GM12878 (cell line): Measurements from ENCODE around the gene TLE2. TPM values are rescaled to one million over a fixed set of nuclear protein-coding genes. Genes with fewer than 3 reads are reported as not detected.

Source experiments
- ATAC-seq: fragments of 200-7000 bp; cut with Tn5 transposase; 3 replicates; pipeline ENCODE4 v1.9.1; 2020; ENCODE audit warnings: mild to moderate bottlenecking, moderate library complexity
- BruUV-seq: library from RNA; stranded (reverse); fragments of 400-500 nt; replicated peaks from 2 replicates; lab custom pipeline; 2021; lab: Mats Ljungman, UMichigan
- CTCF ChIA-PET: fragments of 300-600 bp; sonication (Branson Sonifier 250); formaldehyde crosslinking; extraction: SDS; loops from one replicate; lab custom pipeline; 2021; ENCODE audit warnings: inconsistent platforms; lab: Yijun Ruan, JAX
- POLR2A ChIA-PET: fragments of 350-600 bp; formaldehyde crosslinking; extraction: SDS; loops from one replicate; lab custom pipeline; 2021; ENCODE audit warnings: inconsistent platforms; lab: Charles Lee
- RAD21 ChIA-PET: fragments of 300-600 bp; sonication (Branson Sonifier 250); formaldehyde crosslinking; loops from one replicate; lab custom pipeline; 2023; ENCODE audit warnings: antibody characterized with exemption; ENCODE audit not compliant: unreplicated experiment; lab: Charles Lee
- SMC1A ChIA-PET: fragments of 300-600 bp; sonication (Branson Sonifier 250); formaldehyde crosslinking; loops from one replicate; lab custom pipeline; 2023; ENCODE audit not compliant: unreplicated experiment, uncharacterized antibody; lab: Charles Lee
- DNase-seq: peaks from one replicate; pipeline ENCODE4 v3.0.0-alpha.2; 2011; ENCODE audit warnings: low read depth, low spot score
- FAIRE-seq: peaks from 3 replicates; lab custom pipeline; 2011; peaks lifted over from hg19 to GRCh38; lab: Jason Lieb, UNC
- H2AFZ ChIP-seq: 2 replicates; pipeline ENCODE4 v1.6.0; 2011; ENCODE audit warnings: low read depth, low read length, control low read depth; ENCODE audit not compliant: control insufficient read depth
- H3K27ac ChIP-seq: 2 replicates; pipeline ENCODE4 v1.5.1; 2011; ENCODE audit warnings: control low read depth; ENCODE audit not compliant: control insufficient read depth, insufficient read depth
- H3K27me3 ChIP-seq, 2 experiments: replicated peaks in 1 of 2; 2 replicates each; pipeline versions ENCODE4 v1.6.0 to v1.6.1; 2011; ENCODE audit warnings: low read length in 1 of 2; ENCODE audit not compliant: control insufficient read depth in 2 of 2, insufficient read depth in 2 of 2
- H3K36me3 ChIP-seq, 2 experiments: 2 replicates each; pipeline ENCODE4 v1.5.1; 2011; ENCODE audit warnings: low read length in 1 of 2; ENCODE audit not compliant: control insufficient read depth in 2 of 2, insufficient read depth in 2 of 2
- H3K4me1 ChIP-seq: 2 replicates; pipeline ENCODE4 v1.6.1; 2011; ENCODE audit warnings: mild to moderate bottlenecking, low read length, moderate library complexity, mixed read lengths; ENCODE audit not compliant: control insufficient read depth, insufficient read depth
- H3K4me2 ChIP-seq: 2 replicates; pipeline ENCODE4 v1.6.0; 2011; ENCODE audit warnings: control low read depth; ENCODE audit not compliant: control insufficient read depth, insufficient read depth
- H3K4me3 ChIP-seq: fragments of 200-600 bp; sonication (generic); 2 replicates; pipeline ENCODE4 v1.5.1; 2016
- H3K79me2 ChIP-seq: 2 replicates; pipeline ENCODE4 v1.6.0; 2011; ENCODE audit warnings: low read length; ENCODE audit not compliant: control insufficient read depth, insufficient read depth
- H3K9ac ChIP-seq: 2 replicates; pipeline ENCODE4 v1.8.0; 2011; ENCODE audit warnings: low read length, control low read depth, mixed read lengths; ENCODE audit not compliant: control insufficient read depth, insufficient read depth
- H3K9me3 ChIP-seq: replicated peaks from 3 replicates; pipeline ENCODE4 v1.5.1; 2011; ENCODE audit warnings: mild to moderate bottlenecking, low read length; ENCODE audit not compliant: control insufficient read depth, insufficient read depth
- H4K20me1 ChIP-seq: 2 replicates; pipeline ENCODE4 v1.6.0; 2011; ENCODE audit not compliant: control insufficient read depth, insufficient read depth
- BCLAF1 ChIP-seq: fragments of 450-650 bp; IDR thresholded peaks from 2 replicates; pipeline ENCODE4 v1.6.1; 2017; ENCODE audit warnings: antibody characterized with exemption, mild to moderate bottlenecking, moderate library complexity
- CBFB ChIP-seq: IDR thresholded peaks from 2 replicates; pipeline ENCODE4 v1.6.1; 2016; ENCODE audit warnings: antibody characterized with exemption, low read depth
- FOS ChIP-seq: IDR thresholded peaks from 3 replicates; pipeline ENCODE4 v1.6.1; 2011; ENCODE audit warnings: borderline replicate concordance; ENCODE audit not compliant: insufficient read length; ENCODE audit errors: extremely low read depth
- FOXM1 ChIP-seq: IDR thresholded peaks from 2 replicates; pipeline ENCODE4 v1.6.1; 2012; ENCODE audit warnings: low read depth, mild to moderate bottlenecking, inconsistent platforms, low read length, moderate library complexity
- IRF3 ChIP-seq: fragments of 450-650 bp; IDR thresholded peaks from 2 replicates; pipeline ENCODE4 v1.6.1; 2014; ENCODE audit warnings: mild to moderate bottlenecking
- NR2F1 ChIP-seq: fragments of 450-650 bp; conservative IDR thresholded peaks from 2 replicates; pipeline ENCODE4 v1.6.1; 2017; ENCODE audit warnings: mild to moderate bottlenecking
- PRDM15 ChIP-seq: fragments of 450-650 bp; formaldehyde crosslinking; IDR thresholded peaks from 2 replicates; pipeline ENCODE4 v1.4.0; 2020; ENCODE audit warnings: mild to moderate bottlenecking, moderate library complexity
- RELA ChIP-seq: fragments of 450-650 bp; IDR thresholded peaks from 2 replicates; pipeline ENCODE4 v1.8.0; 2014; ENCODE audit warnings: borderline replicate concordance; ENCODE audit not compliant: partially characterized antibody
- SPI1 ChIP-seq: IDR thresholded peaks from 2 replicates; pipeline ENCODE4 v1.6.1; 2011; ENCODE audit warnings: low read depth, mild to moderate bottlenecking, low read length, moderate library complexity, borderline replicate concordance; ENCODE audit not compliant: insufficient read depth
- STAT3 ChIP-seq: IDR thresholded peaks from 2 replicates; pipeline ENCODE4 v1.6.1; 2011; ENCODE audit warnings: low read depth, low read length, improper control_type of control experiment
- TAF1 ChIP-seq: IDR thresholded peaks from 2 replicates; pipeline ENCODE4 v1.6.1; 2011; ENCODE audit warnings: mild to moderate bottlenecking, low read depth, low read length, borderline replicate concordance
- ZBTB40 ChIP-seq: fragments of 450-650 bp; IDR thresholded peaks from 2 replicates; pipeline ENCODE4 v1.6.1; 2016; ENCODE audit warnings: mild to moderate bottlenecking, moderate library complexity, borderline replicate concordance
- ZSCAN29 ChIP-seq: fragments of 450-650 bp; IDR thresholded peaks from 2 replicates; pipeline ENCODE4 v1.6.1; 2017; ENCODE audit warnings: mild to moderate bottlenecking, moderate library complexity
- WGBS: methylation state at CpG from one replicate; pipeline ENCODE4 v1.1.6; 2016; ENCODE audit warnings: low lambda C conversion rate; ENCODE audit not compliant: insufficient replicate concordance, insufficient coverage; ENCODE audit errors: missing lambda C conversion rate; 5-methylcytosine and 5-hydroxymethylcytosine counted together
- in situ Hi-C: fragments of 300-500 bp; cut with MboI; formaldehyde crosslinking; loops from 9 replicates; pipeline ENCODE4 v1.14.3; 2018; ENCODE audit warnings: mixed read lengths
- intact Hi-C: fragments of 100-400 bp; cut with micrococcal nuclease; formaldehyde crosslinking; loops from one replicate; pipeline ENCODE4 v1.14.2; 2022; ENCODE audit not compliant: unreplicated experiment
- polyA plus RNA-seq, 11 experiments: library from polyadenylated mRNA; depleted of rRNA in 4 of 11; unstranded in 6 of 11; stranded (reverse) in 5 of 11; fragments of >200 nt; fragmentation: Nextera tagmentation in 4 of 11; fragmentation: Illumina TruSeq in 1 of 11; extraction: Ambion mirVana in 4 of 11; extraction: Trizol in 1 of 11; gene quantifications; 1 replicate in 1 of 11; 2 replicates in 10 of 11; pipeline versions ENCODE4 v1.2.1 to v1.2.3, GENCODE V29; 2011 to 2016; ENCODE audit warnings: inconsistent platforms in 2 of 11, missing spikeins in 2 of 11, low read depth in 1 of 11
- total RNA-seq, 4 experiments: library from RNA; depleted of rRNA in 3 of 4; stranded (reverse); fragments of >200 nt in 3 of 4; fragmentation: Illumina TruSeq in 1 of 4; extraction: Trizol in 1 of 4; gene quantifications; 2 replicates each; pipeline versions ENCODE4 v1.2.1 to v1.2.3, GENCODE V29; 2013 to 2021

The TLE2 gene
- total and polyA plus RNA-seq, 10 of the 15 experiments (the other 5 are each of a cell fraction or from before 2014, with no cell fraction given) = 0.05 to 0.21 (median 0.11) TPM; not detected in 5

- no peak overlapping the region for H2AFZ ChIP-seq
- SMC1A ChIA-PET = no interaction called here
- H3K27me3 ChIP-seq = no peaks in the 10 kb centered on the region
- DNase-seq (no peak), FAIRE-seq (no peak), ATAC-seq (no peak)
- in situ Hi-C loops (no loop called here), intact Hi-C loops (no loop called here)
- H4K20me1 ChIP-seq = no peaks in the 10 kb centered on the region
- POLR2A ChIA-PET = no interaction called here
- no peak overlapping the region for H3K27ac ChIP-seq
- H3K9me3 ChIP-seq = no peaks in the 10 kb centered on the region
- RAD21 ChIA-PET = no interaction called here
- H3K4me2 ChIP-seq = no peak overlapping the region
- no peaks in the 10 kb centered on the region for H3K79me2 ChIP-seq
- no peaks in the 10 kb centered on the region for H3K4me1 ChIP-seq
- H3K36me3 ChIP-seq = no peaks in the 10 kb centered on the region
- CTCF ChIA-PET = no interaction called here
- no TSS peak for BruUV-seq
- H3K4me3 ChIP-seq = no peak overlapping the region
- 60% methylated on average over 13 of the region's 14 CpGs for WGBS
- no peak overlapping the region for H3K9ac ChIP-seq
- TF ChIP-seq STAT3 = no peak
- no peak for TF ChIP-seq CBFB
- no peak for TF ChIP-seq BCLAF1
- no peak for TF ChIP-seq ZSCAN29
- TF ChIP-seq FOXM1 = no peak
- no peak for TF ChIP-seq ZBTB40
- no peak for TF ChIP-seq PRDM15 (CRISPR knock-in tag)
- no peak for TF ChIP-seq IRF3
- TF ChIP-seq TAF1 = no peak
- TF ChIP-seq RELA = no peak
- no peak for TF ChIP-seq NR2F1
- no peak for TF ChIP-seq SPI1
- no peak for TF ChIP-seq FOS
These were observed 36.1 kb downstream of the TLE2 start for GRCh38 chr19:2992958-2993357.
